Measurements from ENCODE around the gene SAMD4B.

DNA sequence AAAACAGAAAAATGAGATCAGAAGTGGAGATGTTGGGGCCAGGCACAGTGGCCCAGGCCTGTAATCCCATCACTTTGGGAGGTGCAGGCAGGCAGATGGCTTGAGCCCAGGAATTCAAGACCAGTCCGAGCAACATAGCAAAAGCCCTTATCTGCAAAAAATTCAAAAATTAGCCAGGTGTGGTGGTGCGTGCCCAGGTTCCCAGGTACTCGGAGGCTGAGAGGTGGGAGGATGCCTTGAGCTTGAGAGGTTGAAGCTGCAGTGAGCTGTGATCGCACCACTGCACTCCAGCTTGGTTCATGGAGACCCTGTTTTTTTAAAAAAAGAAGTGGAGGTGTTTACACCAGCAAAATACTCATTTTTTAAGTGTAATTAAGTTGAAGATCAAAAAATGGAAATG is 57.8 kb downstream of the SAMD4B start:
- TF ChIP-seq, protein P1, sequence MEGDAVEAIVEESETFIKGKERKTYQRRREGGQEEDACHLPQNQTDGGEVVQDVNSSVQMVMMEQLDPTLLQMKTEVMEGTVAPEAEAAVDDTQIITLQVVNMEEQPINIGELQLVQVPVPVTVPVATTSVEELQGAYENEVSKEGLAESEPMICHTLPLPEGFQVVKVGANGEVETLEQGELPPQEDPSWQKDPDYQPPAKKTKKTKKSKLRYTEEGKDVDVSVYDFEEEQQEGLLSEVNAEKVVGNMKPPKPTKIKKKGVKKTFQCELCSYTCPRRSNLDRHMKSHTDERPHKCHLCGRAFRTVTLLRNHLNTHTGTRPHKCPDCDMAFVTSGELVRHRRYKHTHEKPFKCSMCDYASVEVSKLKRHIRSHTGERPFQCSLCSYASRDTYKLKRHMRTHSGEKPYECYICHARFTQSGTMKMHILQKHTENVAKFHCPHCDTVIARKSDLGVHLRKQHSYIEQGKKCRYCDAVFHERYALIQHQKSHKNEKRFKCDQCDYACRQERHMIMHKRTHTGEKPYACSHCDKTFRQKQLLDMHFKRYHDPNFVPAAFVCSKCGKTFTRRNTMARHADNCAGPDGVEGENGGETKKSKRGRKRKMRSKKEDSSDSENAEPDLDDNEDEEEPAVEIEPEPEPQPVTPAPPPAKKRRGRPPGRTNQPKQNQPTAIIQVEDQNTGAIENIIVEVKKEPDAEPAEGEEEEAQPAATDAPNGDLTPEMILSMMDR (IDR thresholded peaks at IDR 0.05), result no peak
- TF ChIP-seq EP300 (IDR thresholded peaks at IDR 0.05) (no peak), POLR2AphosphoS5 (IDR thresholded peaks at IDR 0.05) (no peak)
